Amniotic stem cell (primary cell): Measurements from ENCODE around the gene CHN2.

ENCODE experiments used
- DNase-seq: peaks from one replicate; lab custom pipeline; 2025; lab: John Stamatoyannopoulos, UW

The CHN2 gene

DNA sequence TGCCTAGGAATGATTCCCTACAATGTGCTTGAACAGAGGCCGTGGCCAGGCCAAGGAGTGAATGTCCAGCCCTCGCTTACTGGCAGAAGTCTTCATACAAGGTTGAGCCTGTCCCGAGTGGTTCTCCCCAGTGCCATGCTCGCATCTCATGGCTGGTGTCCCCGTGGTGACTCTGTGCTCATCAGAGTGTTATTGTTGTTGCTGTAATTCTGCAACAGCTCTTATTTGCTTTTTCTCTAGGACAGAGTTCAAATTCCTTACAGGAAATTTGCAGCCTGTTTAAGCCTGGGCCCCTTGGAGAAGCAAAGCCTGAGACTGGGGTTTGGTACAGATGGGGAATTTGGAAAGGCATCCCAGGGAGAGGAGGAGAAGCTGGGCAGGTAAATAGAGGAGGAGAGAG is 211.3 kb downstream of the CHN2 start:
- no peak for DNase-seq

DNA sequence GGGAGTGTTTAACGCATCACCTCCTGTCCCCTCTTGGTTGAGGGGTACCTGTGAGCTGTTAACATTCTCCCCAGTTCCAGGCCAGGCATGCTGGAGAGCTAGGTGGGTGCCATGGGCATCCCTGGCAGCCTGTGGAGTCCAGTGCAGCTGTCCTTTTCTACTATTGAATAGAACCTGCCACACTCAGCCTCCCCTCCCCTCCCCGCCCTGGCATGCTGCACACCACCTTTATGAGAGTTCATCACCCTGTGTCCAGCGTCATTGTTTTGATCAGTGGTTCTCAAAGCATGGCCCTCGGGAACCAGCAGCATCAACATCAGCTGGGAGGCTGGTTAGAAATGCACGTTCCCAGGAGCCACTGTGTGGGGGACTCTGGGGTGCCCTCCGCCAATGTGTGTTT is 211.8 kb downstream of the CHN2 start:
- DNase-seq: no peak

DNA sequence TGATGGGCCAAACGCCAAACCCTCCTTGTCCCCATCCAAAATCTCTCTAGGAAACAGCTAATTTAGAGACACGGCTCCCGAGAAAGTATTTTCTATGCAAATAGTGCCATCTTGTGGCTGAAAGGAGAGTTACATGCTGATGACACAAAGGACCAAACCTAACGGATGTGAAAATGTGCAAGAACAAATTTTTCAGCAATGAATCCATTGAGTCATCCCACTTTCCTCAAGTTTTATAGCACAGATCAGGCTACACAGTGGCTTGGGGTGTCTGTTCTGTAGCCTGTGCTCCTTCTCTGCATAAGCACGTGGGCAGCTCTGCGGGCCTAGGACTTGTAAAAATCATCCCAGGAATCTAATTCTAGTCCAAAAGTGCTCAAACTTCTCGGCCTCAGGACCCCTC is 214.3 kb downstream of the CHN2 start:
- peak; percentile 39 for DNase-seq

DNA sequence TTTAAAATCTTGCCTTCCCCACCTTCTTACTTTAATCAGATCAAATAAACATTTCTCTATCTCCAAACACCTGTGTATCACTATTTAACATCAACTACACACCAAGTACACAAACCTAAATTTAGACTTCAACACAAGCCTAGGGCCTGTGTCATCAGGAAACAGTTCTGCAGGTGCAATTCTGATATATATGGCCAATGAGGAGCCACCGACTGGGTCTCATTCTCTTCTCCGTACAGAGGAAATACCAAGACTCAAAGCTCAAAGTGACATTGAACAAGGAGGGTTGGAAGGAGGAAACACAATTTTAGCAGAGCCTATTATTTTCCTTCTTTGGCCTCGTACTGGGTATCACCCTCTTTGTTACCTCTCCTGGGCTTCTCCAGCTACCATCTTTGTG is 216.4 kb downstream of the CHN2 start:
- DNase-seq: no peak

DNA sequence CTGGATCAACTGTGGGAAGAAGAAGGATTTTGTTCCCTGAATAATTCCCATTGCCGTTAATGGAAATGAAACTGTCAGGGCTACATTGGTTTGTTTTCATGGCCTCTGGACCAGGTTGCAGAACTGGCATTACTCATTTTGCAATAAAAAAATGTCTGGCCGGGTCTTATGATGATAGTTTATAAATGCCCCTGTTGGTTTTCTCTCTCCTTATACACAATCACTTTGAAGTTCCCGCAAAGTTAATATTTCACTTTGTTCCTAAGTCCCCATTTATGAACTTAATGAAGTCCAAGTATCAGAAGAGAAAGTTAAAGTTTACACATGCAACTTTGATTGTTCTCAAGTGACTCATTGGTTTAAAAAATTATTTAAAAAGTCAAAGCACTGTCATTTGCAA is 218.3 kb downstream of the CHN2 start:
- no peak for DNase-seq

DNA sequence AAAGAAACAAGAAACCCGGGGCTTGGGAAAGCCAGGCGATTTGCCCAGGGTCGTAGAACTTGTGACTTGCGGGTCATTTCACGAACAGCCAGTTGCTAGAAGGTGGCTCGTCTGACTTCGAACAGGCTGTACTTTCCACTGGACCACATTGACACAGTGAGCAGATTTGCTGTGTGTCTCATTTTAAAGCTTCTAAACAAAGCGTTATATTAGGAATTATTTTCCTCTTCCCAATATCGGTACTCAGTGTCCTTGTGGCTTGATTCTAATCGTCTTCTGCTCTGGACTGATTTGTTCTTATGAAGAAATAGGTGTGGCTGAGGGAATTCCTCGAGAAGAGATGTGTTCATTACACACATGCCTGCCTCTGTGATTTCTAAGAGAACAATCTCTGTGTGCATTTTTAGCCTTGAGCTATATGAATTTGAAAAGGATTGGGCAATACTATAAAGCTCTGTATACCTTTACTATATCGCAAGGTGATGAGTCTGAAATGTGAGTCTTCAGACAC is 219.1 kb downstream of the CHN2 start:
- DNase-seq: no peak

DNA sequence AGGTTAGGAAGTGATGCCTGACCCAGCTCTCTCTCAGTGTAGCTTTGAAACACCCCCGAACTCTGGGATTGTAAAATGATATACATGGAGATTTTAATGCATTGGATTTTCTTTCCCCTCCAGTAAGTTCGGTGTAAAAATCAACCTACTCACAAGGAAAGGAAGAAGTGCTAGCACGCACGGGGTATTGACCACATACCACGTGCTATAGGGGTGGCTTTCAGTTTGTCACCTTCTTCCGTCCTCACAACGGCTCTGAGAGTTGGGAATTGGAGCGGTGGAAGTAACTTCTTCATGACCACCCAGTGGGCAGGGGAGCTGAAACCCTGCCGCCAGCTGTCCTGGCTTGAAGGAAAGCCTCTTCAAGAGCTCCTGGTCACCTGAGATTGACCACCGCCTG is 219.6 kb downstream of the CHN2 start:
- DNase-seq: no peak

DNA sequence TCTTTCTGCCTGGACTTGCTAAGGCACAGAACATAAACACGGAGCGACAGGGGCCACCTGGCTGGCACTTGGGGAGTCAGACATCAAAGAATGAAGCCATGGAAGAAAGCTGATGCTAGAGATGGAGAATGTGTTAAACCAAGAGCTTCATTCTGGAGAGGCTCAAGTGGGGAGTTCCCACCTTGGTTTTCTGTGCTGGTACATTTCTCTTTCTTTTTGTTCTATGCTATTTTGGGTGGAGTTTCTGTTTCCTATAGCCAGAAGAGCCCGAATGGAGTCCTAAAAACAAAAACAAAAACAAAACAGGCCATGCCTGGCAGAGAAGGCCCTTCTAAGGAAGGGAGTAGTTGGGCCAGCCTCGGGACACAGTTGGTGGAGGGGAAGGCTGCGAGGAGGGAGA is 220.6 kb downstream of the CHN2 start:
- no peak for DNase-seq

DNA sequence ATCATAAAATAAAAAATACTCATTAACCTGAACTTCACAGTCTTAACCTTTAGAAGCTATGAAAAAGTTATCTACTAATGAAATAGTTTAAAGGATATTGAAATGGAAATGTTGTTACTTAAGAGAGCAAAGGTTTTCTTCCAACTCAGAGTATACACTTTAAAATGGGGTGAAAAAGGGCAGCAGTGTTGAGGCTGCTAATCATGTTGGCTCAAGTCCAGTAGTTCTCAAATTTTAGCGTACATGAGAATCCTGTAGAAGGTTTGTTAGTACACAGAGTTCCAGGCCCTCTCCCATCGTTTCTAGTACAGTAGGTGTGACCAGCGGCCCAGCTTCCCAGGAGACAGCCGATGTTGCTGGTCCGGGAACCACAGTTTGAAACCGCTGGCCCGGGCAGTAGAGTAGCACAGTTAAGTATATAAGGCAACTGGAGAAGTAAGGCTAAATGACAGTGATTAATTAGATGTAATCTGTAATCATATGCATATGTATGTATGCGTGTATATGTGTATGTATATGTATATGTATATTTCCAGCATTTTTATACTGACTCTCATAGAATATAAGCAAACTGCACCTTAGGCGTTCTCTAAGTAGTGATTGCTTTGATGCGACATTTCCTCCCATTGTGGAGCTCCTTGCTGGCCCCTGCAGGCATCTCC is 221.8 kb downstream of the CHN2 start:
- DNase-seq: no peak

DNA sequence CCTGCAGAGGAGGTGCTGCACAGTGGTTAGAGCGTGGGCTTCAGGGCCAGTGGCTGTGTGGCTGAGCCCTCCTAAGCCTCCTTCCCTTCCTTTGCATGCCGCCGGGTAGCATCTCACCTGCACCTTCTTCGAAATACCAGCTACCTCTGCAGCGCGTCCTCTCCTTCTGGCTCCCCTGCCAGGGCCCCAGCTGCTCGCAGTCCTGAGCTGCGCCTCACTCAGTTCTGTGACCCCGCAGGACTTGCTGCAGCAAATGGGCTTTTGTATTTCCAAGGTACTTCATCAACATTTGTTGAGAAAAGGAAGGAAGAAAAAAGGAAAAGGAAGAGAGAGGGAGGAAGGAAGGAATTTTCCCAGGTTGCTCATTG is 222.3 kb downstream of the CHN2 start:
- DNase-seq: no peak

DNA sequence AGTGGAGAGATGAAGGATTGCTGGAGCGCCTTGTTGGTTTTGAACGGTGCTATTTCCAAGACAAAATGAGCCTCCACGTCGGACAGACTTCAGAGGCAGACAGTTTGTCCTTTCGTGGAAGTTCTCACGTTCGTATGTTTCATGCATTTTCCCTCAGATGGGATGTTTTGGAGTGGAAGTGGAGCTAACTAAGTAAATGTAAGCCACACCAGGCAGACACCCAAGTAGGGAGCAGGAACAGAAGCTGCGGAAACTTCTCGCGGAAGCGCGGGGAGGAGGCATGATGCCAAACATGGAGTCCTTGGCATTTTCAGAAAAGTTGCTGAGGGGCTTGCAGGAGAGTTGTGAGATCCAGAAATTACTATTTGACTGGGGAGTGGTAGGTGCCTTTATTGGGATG is 223.5 kb downstream of the CHN2 start:
- no peak for DNase-seq

DNA sequence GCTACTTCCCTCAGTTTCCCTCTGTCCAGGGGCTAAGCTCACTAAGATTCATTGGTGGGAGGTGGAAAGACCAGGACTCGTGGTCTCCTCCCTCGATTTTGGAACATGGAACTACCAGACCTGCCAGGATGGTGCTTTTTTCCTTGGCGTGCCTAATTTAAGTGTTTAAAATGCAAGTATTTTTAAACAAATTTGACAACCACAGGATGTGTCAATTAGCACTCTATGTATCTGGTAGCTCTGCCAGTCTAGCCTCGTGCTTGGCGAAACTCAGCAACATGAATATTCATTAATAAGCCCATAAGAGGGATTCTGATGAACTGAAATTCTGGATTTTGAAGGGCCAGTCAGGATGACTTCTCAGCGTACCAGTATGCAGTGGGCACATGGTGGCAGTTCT is 224.1 kb downstream of the CHN2 start:
- no peak for DNase-seq

DNA sequence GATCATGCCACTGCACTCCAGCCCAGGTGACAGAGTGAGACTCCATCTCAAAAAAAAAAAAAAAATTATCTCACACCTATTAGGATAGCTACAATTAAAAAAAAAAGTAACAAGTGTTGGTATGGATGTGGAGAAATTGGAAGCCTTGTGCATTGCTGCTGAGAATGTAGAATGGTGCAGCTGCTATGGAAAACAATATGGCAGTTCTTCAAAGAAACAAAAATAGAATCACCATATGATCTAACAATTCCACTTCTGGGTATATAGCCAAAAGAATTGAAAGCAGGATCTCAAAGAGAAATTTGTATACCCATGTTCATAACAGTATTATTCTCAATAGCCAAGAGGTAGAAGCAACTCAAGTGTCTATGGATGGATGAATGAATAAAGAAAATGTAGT is 225.4 kb downstream of the CHN2 start:
- no peak for DNase-seq

DNA sequence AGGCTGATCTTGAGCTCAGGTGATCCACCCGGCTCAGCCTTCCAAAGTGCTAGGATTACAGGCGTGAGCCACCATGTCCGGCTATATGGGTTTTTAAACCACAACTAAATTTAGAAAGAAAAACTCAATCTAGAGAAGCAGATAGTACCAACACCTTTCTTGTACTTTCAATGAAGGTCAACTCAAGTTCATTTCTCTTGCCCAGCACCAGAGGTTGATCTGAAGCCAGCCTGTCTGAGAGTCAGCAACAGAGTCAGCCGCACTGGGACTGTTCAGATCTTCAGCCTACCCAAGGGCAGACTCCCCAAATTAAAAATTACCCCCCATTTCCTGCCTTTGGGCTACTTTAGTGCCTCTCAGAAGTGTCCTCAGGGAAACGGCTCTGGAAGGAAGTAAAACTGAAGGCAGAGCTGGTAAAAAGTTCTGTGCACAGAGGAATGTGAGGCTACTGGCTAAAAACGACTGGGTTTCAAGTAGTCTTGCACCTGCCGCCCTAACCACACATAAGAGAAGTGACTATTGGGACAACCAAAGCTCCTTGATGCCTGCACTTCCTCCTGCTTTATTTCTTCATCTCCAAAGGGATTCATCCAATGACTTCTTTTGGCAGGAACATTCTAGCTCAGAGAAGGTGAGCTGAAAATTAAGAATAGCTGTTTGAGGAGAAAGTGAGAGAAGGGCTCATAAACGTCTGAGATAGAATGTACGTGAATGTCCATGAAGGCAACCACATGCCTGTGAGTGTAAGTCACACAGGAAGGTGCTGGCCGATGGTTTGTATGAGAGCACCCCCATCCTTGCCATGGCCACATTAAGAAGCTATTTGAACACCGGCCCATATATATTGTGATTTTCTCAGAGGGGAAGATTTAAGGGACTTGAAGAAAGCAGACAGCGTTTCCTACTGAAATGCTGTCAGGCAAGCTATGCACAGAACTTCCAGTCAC is 226.7 kb downstream of the CHN2 start:
- no peak for DNase-seq

DNA sequence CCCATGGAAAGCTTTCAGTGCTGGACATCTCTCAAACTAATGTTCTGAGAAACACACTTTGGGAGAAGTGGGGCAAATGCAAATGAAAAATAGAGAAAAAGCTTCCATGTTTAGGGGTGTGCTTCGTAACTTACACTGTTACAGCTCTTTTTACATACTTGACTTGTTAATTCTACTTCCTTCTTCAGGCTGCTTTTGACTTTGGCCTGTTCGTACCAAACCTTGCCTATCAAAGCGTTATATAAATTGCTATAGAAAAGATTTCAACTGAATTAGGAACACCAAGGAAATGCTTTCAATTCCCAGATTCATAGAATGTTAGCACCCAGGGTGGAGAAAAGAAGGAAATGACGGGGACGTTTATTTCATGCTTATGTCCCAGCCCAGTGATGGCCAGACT is 228.3 kb downstream of the CHN2 start:
- no peak for DNase-seq

DNA sequence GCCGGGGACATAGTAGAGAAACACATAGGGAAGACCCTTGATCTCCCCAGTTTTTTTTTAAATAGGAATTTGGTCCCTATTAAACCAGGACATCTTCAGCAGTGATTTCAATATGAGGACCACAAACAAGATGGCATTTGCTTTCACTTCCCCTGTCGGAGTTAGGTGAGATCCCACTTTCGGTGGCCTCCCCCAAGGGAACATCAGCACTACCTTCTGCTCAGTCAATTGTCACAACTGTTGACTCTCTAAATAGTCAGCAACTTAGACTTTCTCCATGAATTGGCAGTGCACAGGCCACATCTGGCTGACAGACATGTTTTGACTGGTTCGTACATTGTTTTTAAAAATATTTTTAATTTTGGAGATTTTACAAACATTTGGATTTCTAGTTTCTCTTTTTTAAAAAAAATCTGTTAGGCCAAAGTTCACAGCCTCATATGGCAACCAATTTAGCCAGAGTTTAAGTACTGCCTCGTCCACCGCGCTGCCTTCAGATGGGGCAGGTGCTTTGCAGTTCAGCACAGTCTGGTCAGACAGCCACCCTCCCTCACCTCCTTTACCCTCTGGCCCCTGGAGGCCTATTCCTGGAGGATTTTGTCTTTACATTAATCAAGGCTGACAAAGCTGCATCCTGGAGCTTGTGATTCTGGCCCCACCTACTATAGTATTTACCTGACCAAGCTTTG is 229.9 kb downstream of the CHN2 start:
- no peak for DNase-seq

DNA sequence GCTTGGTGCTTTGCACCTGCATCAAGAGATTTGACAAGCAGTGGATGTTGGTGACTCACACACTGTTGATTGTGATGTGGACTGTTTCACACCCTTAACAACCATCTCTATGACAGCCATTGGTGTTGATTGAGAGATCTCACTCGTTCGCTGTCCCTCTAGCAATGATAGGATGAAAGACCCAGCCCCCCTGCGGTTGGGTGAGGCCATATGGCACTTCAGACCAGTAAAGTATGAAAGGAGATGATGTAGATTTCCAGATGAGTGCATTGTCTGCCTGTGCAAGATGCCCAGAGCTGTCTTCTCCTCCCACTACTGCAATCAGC is 230.4 kb downstream of the CHN2 start:
- no peak for DNase-seq

DNA sequence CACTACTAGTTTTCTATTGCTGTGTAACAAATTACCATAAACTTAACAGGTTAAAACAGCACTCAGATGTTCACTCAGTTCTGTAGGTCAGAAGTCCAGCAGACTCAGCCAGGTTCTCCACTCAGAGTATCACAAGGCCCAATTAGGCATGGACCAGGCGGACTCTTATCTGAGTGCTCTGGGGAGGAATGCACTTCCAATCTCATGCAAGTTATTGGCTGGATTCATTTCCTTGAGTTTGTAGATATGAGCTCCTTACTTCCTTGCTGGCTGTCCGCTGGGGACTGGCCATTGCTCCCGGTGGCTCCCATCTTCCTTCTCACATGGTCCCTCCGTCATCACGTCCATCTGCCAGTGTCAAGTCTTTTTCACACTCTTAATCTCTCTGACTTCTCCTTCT is 232.0 kb downstream of the CHN2 start:
- no peak for DNase-seq

DNA sequence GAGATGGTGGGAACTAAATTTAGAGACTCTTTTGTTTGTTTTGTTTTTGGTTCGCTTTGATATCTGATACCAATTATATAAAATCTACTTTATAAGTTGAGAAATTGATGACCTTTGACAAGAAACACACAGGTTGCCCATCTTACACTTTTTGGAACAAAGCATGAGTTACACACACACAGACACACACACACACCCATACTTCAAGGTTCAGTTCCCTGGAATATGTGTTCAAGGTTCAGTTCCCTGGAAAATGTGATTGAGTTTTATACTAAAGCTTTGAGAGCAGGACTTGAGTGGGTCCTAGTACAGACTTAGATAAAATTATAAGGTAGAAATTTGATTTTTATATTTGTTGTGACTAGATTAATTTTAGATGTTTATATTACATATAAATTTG is 234.8 kb downstream of the CHN2 start:
- no peak for DNase-seq

DNA sequence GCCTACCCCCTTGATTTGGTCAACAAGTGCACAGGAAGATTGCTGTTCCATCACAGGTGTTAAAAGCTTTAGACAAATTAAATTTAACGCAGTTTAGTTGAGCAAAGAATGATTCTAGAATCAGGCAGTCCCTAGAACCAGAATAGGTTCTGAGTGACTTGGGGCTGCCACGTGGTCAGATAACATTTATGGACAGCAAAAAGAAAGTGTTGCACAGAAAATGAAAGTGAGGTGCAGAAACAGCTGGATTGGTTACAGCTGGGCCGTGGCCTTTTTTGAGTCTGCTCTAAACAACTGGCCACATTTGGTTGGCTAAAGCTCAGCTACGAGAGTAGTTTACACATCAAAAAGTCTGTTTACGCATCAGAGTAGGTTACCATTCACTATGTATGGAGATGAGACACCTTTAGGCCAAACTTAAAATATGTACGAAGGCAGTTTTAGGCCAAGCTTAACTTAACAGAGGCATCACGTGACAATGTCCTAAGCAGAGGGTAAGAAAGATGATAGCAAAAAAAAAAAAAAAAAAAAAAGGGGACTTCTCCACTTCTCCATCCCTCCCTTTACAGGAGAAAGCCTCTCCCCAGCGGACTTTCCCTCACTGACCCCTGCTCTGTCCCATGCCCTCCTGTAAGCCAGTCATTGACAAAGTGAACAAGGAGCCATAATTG is 235.8 kb downstream of the CHN2 start:
- no peak for DNase-seq

DNA sequence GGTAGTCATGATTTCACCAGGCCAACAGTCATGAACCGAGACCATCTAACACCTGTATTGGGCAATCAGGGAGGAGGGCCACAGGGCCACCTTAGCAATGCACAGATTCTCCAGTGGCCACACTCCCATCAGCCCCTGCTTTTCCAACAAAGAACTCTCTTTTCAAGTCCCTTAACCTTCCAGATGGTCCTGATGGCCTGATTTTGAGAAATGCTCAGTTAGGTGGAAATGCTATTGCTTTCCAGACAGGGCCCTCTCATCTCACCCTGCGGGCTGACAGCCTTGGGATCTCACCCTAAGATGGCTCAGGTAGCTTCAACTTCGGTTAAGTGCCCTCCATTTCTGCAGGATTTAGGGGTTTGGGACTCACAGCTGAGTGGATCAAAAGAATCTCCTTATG is 237.1 kb downstream of the CHN2 start:
- DNase-seq: no peak

DNA sequence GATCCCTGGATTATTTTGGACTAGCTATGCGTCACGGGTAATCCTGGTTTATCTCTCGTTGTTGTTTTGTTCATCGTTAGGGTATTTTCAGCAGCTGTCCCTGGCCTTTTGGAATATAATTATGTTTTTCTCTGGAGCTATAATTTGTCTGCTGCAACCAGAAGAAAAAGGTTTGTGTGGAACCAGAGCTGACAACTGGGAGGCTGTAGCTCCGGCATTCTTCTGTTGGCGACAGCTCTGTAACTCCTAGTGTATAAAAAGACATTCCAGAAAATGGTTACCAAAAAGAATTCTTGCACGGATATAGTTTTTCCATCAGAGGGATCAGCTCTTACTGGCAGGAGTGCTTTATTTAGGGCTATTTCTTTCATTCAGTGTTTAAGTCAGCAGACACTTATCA is 238.1 kb downstream of the CHN2 start:
- DNase-seq: no peak

DNA sequence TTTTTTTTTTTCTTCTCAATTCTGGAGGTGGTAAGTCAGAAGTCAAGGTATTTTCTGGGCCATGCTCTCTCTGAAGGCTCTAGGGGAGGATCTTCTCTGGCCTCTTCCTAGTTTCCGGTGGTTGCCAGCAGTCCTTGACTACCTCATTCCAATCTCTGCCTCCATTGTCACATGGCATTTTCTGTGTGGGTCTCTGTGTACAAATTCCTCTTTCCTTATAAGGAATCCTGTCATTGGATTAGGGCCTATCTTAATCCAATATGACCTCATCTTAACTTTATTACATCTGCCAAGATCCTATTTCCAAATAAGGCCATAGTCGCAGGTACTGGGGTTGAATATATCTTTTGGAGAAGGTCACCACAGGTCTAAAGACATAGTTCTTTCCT is 239.8 kb downstream of the CHN2 start:
- no peak for DNase-seq
